Measurements from ENCODE around the gene NAV1.

DNA sequence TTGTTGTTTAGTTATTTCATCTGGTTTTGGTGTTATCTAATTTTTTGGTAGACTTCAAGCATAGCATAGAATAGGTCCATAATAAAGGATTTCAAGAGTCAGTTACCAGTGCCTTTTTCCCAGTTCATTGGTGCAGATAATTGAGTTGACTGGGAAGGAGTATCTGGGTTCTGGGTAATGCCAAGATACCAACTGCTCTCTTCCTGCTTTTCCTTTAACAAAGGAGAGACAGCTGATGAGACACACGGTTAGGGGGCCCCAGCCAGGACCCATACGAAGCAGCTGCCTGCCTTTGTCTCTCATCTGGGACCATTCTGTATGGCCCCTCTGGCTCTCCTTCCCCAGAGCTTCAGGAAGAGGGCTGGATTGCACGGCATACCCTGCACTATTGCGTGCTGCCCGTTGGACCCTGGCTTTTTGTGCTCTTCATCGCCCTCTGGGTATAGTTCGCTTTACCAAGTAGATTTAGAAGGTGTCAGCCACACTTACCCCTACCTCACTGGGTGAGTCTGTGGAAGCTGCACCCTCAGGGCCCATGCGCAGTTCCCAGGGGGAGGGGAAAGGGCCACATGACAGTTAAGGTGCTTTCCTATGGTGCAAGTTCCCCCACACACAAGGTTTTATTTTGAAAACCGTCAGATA lies 7.0 kb downstream of the NAV1 start:
- TF ChIP-seq GABPA (IDR thresholded peaks at IDR 0.05 in 1 of 2, conservative IDR thresholded peaks at IDR 0.05 in 1 of 2): no peak
- no peak for TF ChIP-seq REST (IDR thresholded peaks at IDR 0.05)
- no peak for TF ChIP-seq MAX (IDR thresholded peaks at IDR 0.05)
- TF ChIP-seq, protein P1, sequence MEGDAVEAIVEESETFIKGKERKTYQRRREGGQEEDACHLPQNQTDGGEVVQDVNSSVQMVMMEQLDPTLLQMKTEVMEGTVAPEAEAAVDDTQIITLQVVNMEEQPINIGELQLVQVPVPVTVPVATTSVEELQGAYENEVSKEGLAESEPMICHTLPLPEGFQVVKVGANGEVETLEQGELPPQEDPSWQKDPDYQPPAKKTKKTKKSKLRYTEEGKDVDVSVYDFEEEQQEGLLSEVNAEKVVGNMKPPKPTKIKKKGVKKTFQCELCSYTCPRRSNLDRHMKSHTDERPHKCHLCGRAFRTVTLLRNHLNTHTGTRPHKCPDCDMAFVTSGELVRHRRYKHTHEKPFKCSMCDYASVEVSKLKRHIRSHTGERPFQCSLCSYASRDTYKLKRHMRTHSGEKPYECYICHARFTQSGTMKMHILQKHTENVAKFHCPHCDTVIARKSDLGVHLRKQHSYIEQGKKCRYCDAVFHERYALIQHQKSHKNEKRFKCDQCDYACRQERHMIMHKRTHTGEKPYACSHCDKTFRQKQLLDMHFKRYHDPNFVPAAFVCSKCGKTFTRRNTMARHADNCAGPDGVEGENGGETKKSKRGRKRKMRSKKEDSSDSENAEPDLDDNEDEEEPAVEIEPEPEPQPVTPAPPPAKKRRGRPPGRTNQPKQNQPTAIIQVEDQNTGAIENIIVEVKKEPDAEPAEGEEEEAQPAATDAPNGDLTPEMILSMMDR (IDR thresholded peaks at IDR 0.05; ENCODE audit: low read depth, low read length, missing input control): no peak
- no peak for TF ChIP-seq TAF1 (conservative IDR thresholded peaks at IDR 0.05)
- no peak for TF ChIP-seq FOXA2 (IDR thresholded peaks at IDR 0.05)
- TF ChIP-seq RAD21 (IDR thresholded peaks at IDR 0.05): no peak
- TF ChIP-seq RXRA (IDR thresholded peaks at IDR 0.05): no peak
- TF ChIP-seq YY1 (IDR thresholded peaks at IDR 0.05): no peak
- no peak for TF ChIP-seq FOXA1 (IDR thresholded peaks at IDR 0.05)
- TF ChIP-seq SP1 (IDR thresholded peaks at IDR 0.05): no peak
- no peak for TF ChIP-seq HNF4A (conservative IDR thresholded peaks at IDR 0.05)
- TF ChIP-seq, protein P2, sequence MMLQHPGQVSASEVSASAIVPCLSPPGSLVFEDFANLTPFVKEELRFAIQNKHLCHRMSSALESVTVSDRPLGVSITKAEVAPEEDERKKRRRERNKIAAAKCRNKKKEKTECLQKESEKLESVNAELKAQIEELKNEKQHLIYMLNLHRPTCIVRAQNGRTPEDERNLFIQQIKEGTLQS (IDR thresholded peaks at IDR 0.05): no peak
- TF ChIP-seq, protein P3, sequence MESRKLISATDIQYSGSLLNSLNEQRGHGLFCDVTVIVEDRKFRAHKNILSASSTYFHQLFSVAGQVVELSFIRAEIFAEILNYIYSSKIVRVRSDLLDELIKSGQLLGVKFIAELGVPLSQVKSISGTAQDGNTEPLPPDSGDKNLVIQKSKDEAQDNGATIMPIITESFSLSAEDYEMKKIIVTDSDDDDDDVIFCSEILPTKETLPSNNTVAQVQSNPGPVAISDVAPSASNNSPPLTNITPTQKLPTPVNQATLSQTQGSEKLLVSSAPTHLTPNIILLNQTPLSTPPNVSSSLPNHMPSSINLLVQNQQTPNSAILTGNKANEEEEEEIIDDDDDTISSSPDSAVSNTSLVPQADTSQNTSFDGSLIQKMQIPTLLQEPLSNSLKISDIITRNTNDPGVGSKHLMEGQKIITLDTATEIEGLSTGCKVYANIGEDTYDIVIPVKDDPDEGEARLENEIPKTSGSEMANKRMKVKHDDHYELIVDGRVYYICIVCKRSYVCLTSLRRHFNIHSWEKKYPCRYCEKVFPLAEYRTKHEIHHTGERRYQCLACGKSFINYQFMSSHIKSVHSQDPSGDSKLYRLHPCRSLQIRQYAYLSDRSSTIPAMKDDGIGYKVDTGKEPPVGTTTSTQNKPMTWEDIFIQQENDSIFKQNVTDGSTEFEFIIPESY (IDR thresholded peaks at IDR 0.05): no peak
